HEK293 (cell line): Measurements from ENCODE around the gene RBM20.

Experiments
- CTCF ChIA-PET: fragments of 350-600 bp; formaldehyde crosslinking; extraction: SDS; loops from one replicate; lab custom pipeline; 2021; ENCODE audit warnings: antibody characterized with exemption; lab: Yijun Ruan, JAX
- POLR2A ChIA-PET: fragments of 300-600 bp; formaldehyde crosslinking; extraction: SDS; loops from one replicate; lab custom pipeline; 2020; ENCODE audit warnings: antibody characterized with exemption, inconsistent platforms; lab: Yijun Ruan, JAX
- H3K27ac ChIP-seq: fragments of 200-500 bp; sonication (Bioruptor generic); 2 replicates; pipeline ENCODE4 v1.5.1; 2014; ENCODE audit warnings: low read depth, low read length, control low read depth, inconsistent platforms; ENCODE audit errors: extremely low read depth
- H3K36me3 ChIP-seq, 2 experiments: fragments of 200-500 bp in 1 of 2; sonication (Bioruptor generic) in 1 of 2; 1 replicate in 1 of 2; 2 replicates in 1 of 2; pipeline ENCODE4 v1.5.1; 2014 to 2017; ENCODE audit warnings: inconsistent platforms in 2 of 2, low read length in 2 of 2; ENCODE audit not compliant: control insufficient read depth in 2 of 2, insufficient read depth in 1 of 2
- H3K4me1 ChIP-seq: fragments of 200-500 bp; sonication (Bioruptor generic); 2 replicates; pipeline ENCODE4 v1.5.1; 2014; ENCODE audit warnings: mild to moderate bottlenecking, low read length, inconsistent platforms; ENCODE audit not compliant: control insufficient read depth, insufficient read depth
- H3K4me3 ChIP-seq: 2 replicates; pipeline ENCODE4 v1.5.1; 2011; ENCODE audit warnings: low read depth, mild to moderate bottlenecking, control low read depth, low read length, moderate library complexity
- H3K9me3 ChIP-seq: fragments of 200-500 bp; sonication (Bioruptor generic); 2 replicates; pipeline ENCODE4 v1.5.1; 2014; ENCODE audit warnings: low read depth, low read length, inconsistent platforms; ENCODE audit not compliant: control insufficient read depth, insufficient read depth
- OVOL3 ChIP-seq: fragments of 450-650 bp; formaldehyde crosslinking; IDR thresholded peaks from 2 replicates; pipeline ENCODE4 v1.5.1; 2016; ENCODE audit warnings: missing biosample characterization, missing genetic modification characterization
- YY1 ChIP-seq: fragments of 450-650 bp; formaldehyde crosslinking; IDR thresholded peaks from 2 replicates; pipeline ENCODE4 v1.5.1; 2018; ENCODE audit warnings: missing biosample characterization, missing genetic modification characterization
- ZNF132 ChIP-seq: fragments of 450-650 bp; formaldehyde crosslinking; IDR thresholded peaks from 2 replicates; pipeline ENCODE4 v1.5.1; 2017; ENCODE audit warnings: missing biosample characterization, missing genetic modification characterization, borderline replicate concordance
- ZNF146 ChIP-seq: fragments of 450-650 bp; formaldehyde crosslinking; IDR thresholded peaks from 2 replicates; pipeline ENCODE4 v1.5.1; 2016; ENCODE audit warnings: missing biosample characterization, missing genetic modification characterization
- ZNF211 ChIP-seq: fragments of 450-650 bp; formaldehyde crosslinking; IDR thresholded peaks from 2 replicates; pipeline ENCODE4 v1.5.1; 2016; ENCODE audit warnings: low read depth, missing biosample characterization, missing genetic modification characterization
- ZNF274 ChIP-seq, 2 experiments: fragments of 200-500 bp in 1 of 2; fragments of 450-650 bp in 1 of 2; sonication (Bioruptor generic) in 1 of 2; formaldehyde crosslinking in 1 of 2; IDR thresholded peaks; 2 replicates each; pipeline versions ENCODE4 v1.5.1 to v1.6.1; 2014 to 2016; ENCODE audit warnings: borderline replicate concordance in 1 of 2, inconsistent platforms in 1 of 2, low read length in 1 of 2, missing biosample characterization in 1 of 2, missing genetic modification characterization in 1 of 2
- ZNF311 ChIP-seq: fragments of 450-650 bp; formaldehyde crosslinking; IDR thresholded peaks from 2 replicates; pipeline ENCODE4 v1.5.1; 2017; ENCODE audit warnings: missing biosample characterization, missing genetic modification characterization, borderline replicate concordance
- ZNF426 ChIP-seq: fragments of 450-650 bp; formaldehyde crosslinking; IDR thresholded peaks from 2 replicates; pipeline ENCODE4 v1.5.1; 2017; ENCODE audit warnings: missing biosample characterization, missing genetic modification characterization, mild to moderate bottlenecking, inconsistent platforms, moderate library complexity
- ZNF561 ChIP-seq: fragments of 450-650 bp; IDR thresholded peaks from 2 replicates; pipeline ENCODE4 v1.5.1; 2018; ENCODE audit warnings: missing biosample characterization, missing genetic modification characterization, borderline replicate concordance
- ZNF585B ChIP-seq: fragments of 450-650 bp; formaldehyde crosslinking; IDR thresholded peaks from 2 replicates; pipeline ENCODE4 v1.5.1; 2016; ENCODE audit warnings: missing biosample characterization, missing genetic modification characterization
- ZNF621 ChIP-seq: fragments of 450-650 bp; formaldehyde crosslinking; IDR thresholded peaks from 2 replicates; pipeline ENCODE4 v1.5.1; 2017; ENCODE audit warnings: missing biosample characterization, missing genetic modification characterization
- ZNF654 ChIP-seq: fragments of 450-650 bp; formaldehyde crosslinking; IDR thresholded peaks from 2 replicates; pipeline ENCODE4 v1.5.1; 2016; ENCODE audit warnings: low read depth, missing biosample characterization, missing genetic modification characterization
- ZNF660 ChIP-seq: fragments of 450-650 bp; IDR thresholded peaks from 2 replicates; pipeline ENCODE4 v1.5.1; 2018; ENCODE audit warnings: missing biosample characterization, mild to moderate bottlenecking, missing genetic modification characterization
- ZNF76 ChIP-seq: fragments of 450-650 bp; formaldehyde crosslinking; IDR thresholded peaks from 2 replicates; pipeline ENCODE4; 2016; ENCODE audit warnings: low read depth, missing biosample characterization, missing genetic modification characterization, borderline replicate concordance
- ZNF785 ChIP-seq: fragments of 450-650 bp; formaldehyde crosslinking; IDR thresholded peaks from 2 replicates; pipeline ENCODE4 v1.5.1; 2016; ENCODE audit warnings: missing biosample characterization, missing genetic modification characterization
- ZXDB ChIP-seq: fragments of 450-650 bp; formaldehyde crosslinking; IDR thresholded peaks from 2 replicates; pipeline ENCODE4 v1.5.1; 2016; ENCODE audit warnings: missing biosample characterization, missing genetic modification characterization
- TF ChIP-seq, protein P1 (sequence below): fragments of 450-650 bp; formaldehyde crosslinking; IDR thresholded peaks from 2 replicates; pipeline ENCODE4 v1.5.1; 2016; ENCODE audit warnings: missing biosample characterization, missing genetic modification characterization
- TF ChIP-seq, protein P2 (sequence below): fragments of 450-650 bp; formaldehyde crosslinking; IDR thresholded peaks from 2 replicates; pipeline ENCODE4 v1.5.1; 2016; ENCODE audit warnings: missing biosample characterization, missing genetic modification characterization
- TF ChIP-seq, protein P3 (sequence below): fragments of 450-650 bp; formaldehyde crosslinking; IDR thresholded peaks from 2 replicates; pipeline ENCODE4 v1.5.1; 2016; ENCODE audit warnings: missing biosample characterization, missing genetic modification characterization
- TF ChIP-seq, protein P4 (sequence below): fragments of 450-650 bp; formaldehyde crosslinking; conservative IDR thresholded peaks from 2 replicates; pipeline ENCODE4 v1.5.1; 2016; ENCODE audit warnings: low read depth, missing biosample characterization, missing genetic modification characterization
- TF ChIP-seq, protein P5 (sequence below): fragments of 450-650 bp; formaldehyde crosslinking; IDR thresholded peaks from 2 replicates; pipeline ENCODE4 v1.5.1; 2016; ENCODE audit warnings: missing biosample characterization, missing genetic modification characterization, low read depth
- TF ChIP-seq, protein P6 (sequence below): fragments of 450-650 bp; formaldehyde crosslinking; IDR thresholded peaks from 2 replicates; pipeline ENCODE4 v1.5.1; 2017; ENCODE audit warnings: missing biosample characterization, missing genetic modification characterization
- TF ChIP-seq, protein P7 (sequence below): fragments of 450-650 bp; formaldehyde crosslinking; IDR thresholded peaks from 2 replicates; pipeline ENCODE4 v1.5.1; 2016; ENCODE audit warnings: missing biosample characterization, missing genetic modification characterization

RBM20 gene

DNA sequence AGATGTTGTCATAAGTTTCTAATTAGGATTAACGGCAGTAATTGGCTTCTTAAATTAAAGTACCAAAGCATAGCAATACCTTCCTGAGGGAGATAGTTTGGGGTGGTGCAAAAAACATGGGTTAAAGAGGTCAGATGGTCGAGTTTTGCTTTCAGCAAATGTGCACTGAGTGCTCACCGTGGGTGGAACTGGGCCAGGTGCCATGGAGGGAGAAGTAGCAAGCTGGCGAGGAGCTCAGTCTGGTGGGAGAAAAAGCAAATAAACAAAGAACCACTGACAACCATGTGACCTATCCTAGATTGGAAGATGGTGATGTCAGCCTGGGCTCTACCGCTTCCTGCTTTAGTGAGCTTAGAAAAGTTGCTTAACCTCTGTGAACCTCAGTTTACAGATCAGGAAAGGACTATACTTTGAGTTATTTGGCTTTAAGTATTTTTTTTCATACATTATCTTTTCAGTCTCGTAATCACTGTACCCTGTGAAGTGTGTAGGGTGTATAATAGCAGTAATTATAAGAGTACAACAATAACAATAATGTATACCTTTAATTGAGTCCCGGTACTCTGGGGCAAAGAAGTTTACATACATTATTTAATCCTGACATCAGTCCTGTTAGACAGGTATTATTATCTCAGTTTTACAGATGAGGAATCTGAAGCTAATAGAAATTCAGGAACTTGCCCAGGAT is 158.6 kb downstream of the RBM20 start:
- CTCF ChIA-PET, result interaction anchor here (0.6 to 1.9 kb wide), 7 partner anchors 43 to 245 kb away, joined by 3 to 10 read pairs (median 3); no protein-coding TSS in a partner anchor
- Histone ChIP-seq H3K9me3 (no peaks in the 10 kb centered on the region), H3K36me3 (peaks cover 6 to 28% of the 10 kb centered on the region in 2 experiments), H3K27ac (0 out of 2 replicates have a peak overlapping the region, but pooled peaks have one; percentile 12), H3K4me3 (no peak overlapping the region), H3K4me1 (peaks cover 12% of the 10 kb centered on the region)
- POLR2A ChIA-PET, result interaction anchor here (0.8 to 2.3 kb wide), 6 partner anchors 9 to 498 kb away, joined by 3 to 15 read pairs (median 6); partner anchors contain the start of genes BBIP1, PDCD4, SHOC2 and SMNDC1
- TF ChIP-seq, protein P1, sequence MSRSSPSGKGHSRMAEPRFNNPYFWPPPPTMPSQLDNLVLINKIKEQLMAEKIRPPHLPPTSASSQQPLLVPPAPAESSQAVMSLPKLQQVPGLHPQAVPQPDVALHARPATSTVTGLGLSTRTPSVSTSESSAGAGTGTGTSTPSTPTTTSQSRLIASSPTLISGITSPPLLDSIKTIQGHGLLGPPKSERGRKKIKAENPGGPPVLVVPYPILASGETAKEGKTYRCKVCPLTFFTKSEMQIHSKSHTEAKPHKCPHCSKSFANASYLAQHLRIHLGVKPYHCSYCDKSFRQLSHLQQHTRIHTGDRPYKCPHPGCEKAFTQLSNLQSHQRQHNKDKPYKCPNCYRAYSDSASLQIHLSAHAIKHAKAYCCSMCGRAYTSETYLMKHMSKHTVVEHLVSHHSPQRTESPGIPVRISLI (tag by site-specific recombination), result 0 out of 2 replicates have a peak, but pooled peaks have one; percentile 53
- TF ChIP-seq ZNF660 (tag by site-specific recombination) (peak; percentile 61; the same call in 1 of the 2 replicates), ZNF585B (tag by site-specific recombination) (no peak), ZNF146 (tag by site-specific recombination) (no peak), ZNF561 (tag by site-specific recombination) (peak; percentile 76), ZNF654 (tag by site-specific recombination) (no peak), ZNF274 (IDR thresholded peaks at IDR 0.05; ENCODE audit: low read length) (no peak), ZNF274 (tag by site-specific recombination; IDR thresholded peaks at IDR 0.05; ENCODE audit: borderline replicate concordance) (no peak), ZNF211 (no peak), ZNF311 (no peak), YY1 (tag by site-specific recombination) (no peak), ZNF426 (tag by site-specific recombination) (no peak), OVOL3 (tag by site-specific recombination) (no peak), ZNF132 (tag by site-specific recombination) (no peak), ZXDB (tag by site-specific recombination) (peak; percentile 54; the same call in 1 of the 2 replicates), ZNF621 (tag by site-specific recombination) (no peak), ZNF785 (no peak), ZNF76 (tag by site-specific recombination) (no peak)
- TF ChIP-seq, protein P2, sequence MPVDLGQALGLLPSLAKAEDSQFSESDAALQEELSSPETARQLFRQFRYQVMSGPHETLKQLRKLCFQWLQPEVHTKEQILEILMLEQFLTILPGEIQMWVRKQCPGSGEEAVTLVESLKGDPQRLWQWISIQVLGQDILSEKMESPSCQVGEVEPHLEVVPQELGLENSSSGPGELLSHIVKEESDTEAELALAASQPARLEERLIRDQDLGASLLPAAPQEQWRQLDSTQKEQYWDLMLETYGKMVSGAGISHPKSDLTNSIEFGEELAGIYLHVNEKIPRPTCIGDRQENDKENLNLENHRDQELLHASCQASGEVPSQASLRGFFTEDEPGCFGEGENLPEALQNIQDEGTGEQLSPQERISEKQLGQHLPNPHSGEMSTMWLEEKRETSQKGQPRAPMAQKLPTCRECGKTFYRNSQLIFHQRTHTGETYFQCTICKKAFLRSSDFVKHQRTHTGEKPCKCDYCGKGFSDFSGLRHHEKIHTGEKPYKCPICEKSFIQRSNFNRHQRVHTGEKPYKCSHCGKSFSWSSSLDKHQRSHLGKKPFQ (tag by site-specific recombination), result 0 out of 2 replicates have a peak, but pooled peaks have one; percentile 32
- TF ChIP-seq, protein P3, sequence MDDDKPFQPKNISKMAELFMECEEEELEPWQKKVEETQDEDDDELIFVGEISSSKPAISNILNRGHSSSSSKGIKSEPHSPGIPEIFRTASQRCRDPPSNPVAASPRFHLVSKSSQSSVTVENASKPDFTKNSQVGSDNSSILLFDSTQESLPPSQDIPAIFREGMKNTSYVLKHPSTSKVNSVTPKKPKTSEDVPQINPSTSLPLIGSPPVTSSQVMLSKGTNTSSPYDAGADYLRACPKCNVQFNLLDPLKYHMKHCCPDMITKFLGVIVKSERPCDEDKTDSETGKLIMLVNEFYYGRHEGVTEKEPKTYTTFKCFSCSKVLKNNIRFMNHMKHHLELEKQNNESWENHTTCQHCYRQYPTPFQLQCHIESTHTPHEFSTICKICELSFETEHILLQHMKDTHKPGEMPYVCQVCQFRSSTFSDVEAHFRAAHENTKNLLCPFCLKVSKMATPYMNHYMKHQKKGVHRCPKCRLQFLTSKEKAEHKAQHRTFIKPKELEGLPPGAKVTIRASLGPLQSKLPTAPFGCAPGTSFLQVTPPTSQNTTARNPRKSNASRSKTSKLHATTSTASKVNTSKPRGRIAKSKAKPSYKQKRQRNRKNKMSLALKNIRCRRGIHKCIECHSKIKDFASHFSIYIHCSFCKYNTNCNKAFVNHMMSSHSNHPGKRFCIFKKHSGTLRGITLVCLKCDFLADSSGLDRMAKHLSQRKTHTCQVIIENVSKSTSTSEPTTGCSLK (tag by site-specific recombination), result no peak
- TF ChIP-seq, protein P4, sequence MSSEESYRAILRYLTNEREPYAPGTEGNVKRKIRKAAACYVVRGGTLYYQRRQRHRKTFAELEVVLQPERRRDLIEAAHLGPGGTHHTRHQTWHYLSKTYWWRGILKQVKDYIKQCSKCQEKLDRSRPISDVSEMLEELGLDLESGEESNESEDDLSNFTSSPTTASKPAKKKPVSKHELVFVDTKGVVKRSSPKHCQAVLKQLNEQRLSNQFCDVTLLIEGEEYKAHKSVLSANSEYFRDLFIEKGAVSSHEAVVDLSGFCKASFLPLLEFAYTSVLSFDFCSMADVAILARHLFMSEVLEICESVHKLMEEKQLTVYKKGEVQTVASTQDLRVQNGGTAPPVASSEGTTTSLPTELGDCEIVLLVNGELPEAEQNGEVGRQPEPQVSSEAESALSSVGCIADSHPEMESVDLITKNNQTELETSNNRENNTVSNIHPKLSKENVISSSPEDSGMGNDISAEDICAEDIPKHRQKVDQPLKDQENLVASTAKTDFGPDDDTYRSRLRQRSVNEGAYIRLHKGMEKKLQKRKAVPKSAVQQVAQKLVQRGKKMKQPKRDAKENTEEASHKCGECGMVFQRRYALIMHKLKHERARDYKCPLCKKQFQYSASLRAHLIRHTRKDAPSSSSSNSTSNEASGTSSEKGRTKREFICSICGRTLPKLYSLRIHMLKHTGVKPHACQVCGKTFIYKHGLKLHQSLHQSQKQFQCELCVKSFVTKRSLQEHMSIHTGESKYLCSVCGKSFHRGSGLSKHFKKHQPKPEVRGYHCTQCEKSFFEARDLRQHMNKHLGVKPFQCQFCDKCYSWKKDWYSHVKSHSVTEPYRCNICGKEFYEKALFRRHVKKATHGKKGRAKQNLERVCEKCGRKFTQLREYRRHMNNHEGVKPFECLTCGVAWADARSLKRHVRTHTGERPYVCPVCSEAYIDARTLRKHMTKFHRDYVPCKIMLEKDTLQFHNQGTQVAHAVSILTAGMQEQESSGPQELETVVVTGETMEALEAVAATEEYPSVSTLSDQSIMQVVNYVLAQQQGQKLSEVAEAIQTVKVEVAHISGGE, result no peak
- TF ChIP-seq, protein P5, sequence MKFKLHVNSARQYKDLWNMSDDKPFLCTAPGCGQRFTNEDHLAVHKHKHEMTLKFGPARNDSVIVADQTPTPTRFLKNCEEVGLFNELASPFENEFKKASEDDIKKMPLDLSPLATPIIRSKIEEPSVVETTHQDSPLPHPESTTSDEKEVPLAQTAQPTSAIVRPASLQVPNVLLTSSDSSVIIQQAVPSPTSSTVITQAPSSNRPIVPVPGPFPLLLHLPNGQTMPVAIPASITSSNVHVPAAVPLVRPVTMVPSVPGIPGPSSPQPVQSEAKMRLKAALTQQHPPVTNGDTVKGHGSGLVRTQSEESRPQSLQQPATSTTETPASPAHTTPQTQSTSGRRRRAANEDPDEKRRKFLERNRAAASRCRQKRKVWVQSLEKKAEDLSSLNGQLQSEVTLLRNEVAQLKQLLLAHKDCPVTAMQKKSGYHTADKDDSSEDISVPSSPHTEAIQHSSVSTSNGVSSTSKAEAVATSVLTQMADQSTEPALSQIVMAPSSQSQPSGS (tag by site-specific recombination), result peak; percentile 84
- TF ChIP-seq, protein P6, sequence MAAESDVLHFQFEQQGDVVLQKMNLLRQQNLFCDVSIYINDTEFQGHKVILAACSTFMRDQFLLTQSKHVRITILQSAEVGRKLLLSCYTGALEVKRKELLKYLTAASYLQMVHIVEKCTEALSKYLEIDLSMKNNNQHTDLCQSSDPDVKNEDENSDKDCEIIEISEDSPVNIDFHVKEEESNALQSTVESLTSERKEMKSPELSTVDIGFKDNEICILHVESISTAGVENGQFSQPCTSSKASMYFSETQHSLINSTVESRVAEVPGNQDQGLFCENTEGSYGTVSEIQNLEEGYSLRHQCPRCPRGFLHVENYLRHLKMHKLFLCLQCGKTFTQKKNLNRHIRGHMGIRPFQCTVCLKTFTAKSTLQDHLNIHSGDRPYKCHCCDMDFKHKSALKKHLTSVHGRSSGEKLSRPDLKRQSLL (tag by site-specific recombination), result 0 out of 2 replicates have a peak, but pooled peaks have one; percentile 27
- TF ChIP-seq, protein P7, sequence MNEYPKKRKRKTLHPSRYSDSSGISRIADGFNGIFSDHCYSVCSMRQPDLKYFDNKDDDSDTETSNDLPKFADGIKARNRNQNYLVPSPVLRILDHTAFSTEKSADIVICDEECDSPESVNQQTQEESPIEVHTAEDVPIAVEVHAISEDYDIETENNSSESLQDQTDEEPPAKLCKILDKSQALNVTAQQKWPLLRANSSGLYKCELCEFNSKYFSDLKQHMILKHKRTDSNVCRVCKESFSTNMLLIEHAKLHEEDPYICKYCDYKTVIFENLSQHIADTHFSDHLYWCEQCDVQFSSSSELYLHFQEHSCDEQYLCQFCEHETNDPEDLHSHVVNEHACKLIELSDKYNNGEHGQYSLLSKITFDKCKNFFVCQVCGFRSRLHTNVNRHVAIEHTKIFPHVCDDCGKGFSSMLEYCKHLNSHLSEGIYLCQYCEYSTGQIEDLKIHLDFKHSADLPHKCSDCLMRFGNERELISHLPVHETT (tag by site-specific recombination), result peak; percentile 75; the same call in 1 of the 2 replicates
